ENCODE results near the gene BOD1L1.
A peak's percentile ranks its signal among the peaks of the same experiment; 100 is the strongest.

The BOD1L1 gene

DNA sequence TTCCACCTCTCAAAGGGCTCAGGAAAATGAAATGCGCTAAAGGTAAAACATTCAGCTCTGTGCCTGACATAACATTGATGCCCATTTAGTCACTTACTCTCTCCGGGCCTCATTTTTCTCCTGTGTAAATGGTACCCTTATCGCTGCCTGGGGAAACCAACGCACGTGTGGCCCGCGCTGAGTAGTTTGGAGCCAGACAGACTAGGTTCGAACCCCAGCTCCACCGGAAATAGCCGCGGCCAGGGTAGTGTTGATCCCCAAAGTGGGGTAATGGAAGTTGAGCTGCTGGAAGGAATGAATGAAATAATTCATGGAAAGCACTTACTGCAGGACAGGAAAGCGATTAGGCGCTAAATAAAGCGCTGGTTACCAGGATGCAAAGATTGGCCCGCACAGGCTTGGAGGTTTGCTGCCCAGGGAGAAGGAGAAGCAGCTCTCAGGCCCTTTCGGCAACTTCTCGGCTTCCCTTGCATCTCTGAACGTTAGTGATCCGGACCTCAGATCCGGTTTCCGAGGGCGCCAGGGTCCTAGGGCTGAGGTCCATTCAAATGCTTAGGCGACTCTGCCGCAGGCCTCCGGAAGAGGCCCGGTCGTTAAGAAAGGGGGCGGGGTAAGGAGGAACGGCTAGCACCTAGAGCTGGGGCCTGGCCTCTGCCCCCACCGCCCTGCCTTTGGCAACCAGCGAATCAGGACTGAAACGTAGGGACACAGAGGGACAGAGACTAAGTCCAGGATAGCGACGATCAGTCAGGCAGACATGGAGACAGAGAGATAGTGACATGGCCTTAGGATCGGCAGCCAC, 96.5 kb downstream of the BOD1L1 start:
- H3K27ac Mint-ChIP-seq: no peak overlapping the region
- H3K36me3 Mint-ChIP-seq (ENCODE audit: low read depth): peaks cover 3% of the 10 kb centered on the region
- no peaks in the 10 kb centered on the region for H3K9me3 Mint-ChIP-seq
- peaks cover 91% of the 10 kb centered on the region for H3K27me3 Mint-ChIP-seq
- H3K4me1 Mint-ChIP-seq (ENCODE audit: low read depth): peaks cover 27% of the 10 kb centered on the region
- no peak overlapping the region for H3K4me3 Mint-ChIP-seq

DNA sequence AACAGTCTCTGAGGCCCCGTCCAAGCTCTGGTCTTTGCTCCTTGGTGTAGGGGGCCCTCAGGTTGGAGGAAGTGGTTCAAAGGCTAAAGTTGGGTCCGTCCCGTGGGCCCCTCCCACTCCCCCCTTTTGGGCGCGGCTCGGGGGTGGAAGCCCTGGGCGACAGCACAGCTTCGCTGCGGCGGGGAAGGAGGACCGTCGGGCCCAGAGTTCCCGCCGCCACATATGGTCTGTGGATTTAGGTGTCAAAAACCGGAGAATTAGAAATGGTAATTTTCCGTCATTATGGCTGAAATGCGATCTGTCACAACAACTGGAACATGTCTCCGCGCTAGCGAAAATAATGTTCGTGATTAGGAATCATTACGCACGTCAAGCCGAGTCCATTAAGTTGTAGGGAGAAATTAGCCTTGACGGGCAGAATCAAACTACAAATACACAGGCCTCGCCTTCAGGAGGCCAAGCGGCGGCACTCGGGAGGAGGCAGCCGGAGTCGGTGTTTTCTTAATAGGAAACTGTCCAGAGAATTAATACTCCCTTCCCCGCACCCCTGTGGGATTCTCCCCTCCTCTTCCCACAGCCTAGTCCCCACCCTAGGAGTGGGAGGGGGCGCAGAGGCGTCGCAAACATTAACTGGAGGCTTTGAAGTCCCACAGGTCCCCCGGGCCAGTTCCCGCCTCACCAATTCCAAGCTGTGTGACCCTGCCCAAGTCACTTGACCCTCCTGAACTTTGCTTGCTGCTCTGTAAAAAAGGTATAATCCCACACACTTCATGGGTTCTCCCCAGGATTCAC, 98.2 kb downstream of the BOD1L1 start:
- Mint-ChIP-seq H3K27ac (peak overlapping the region; percentile 48), H3K4me1 (ENCODE audit: low read depth) (peaks cover 27% of the 10 kb centered on the region), H3K9me3 (no peaks in the 10 kb centered on the region), H3K27me3 (peaks cover 91% of the 10 kb centered on the region), H3K4me3 (peak overlapping the region; percentile 40), H3K36me3 (ENCODE audit: low read depth) (peaks cover 3% of the 10 kb centered on the region)

DNA sequence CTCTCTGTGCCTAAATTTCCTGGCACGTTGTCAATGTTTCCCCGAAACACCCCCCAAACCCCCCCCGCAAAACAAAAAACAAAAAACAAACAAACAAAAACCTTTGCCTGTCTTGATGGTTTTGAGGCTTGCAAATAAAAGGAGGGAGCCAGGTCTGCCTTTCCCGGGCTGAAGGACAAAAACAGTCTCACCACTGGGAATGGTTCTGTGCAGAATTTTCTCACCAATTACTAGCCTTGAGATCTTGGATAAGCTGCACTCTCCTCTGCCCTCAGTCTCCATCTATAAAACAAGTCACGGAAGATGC, 98.8 kb downstream of the BOD1L1 start:
- peak overlapping the region; percentile 40 for H3K4me3 Mint-ChIP-seq
- no peaks in the 10 kb centered on the region for H3K9me3 Mint-ChIP-seq
- H3K27ac Mint-ChIP-seq: peak overlapping the region; percentile 48
- H3K27me3 Mint-ChIP-seq: peaks cover 91% of the 10 kb centered on the region
- H3K36me3 Mint-ChIP-seq (ENCODE audit: low read depth): peaks cover 6% of the 10 kb centered on the region
- H3K4me1 Mint-ChIP-seq (ENCODE audit: low read depth): peaks cover 24% of the 10 kb centered on the region

DNA sequence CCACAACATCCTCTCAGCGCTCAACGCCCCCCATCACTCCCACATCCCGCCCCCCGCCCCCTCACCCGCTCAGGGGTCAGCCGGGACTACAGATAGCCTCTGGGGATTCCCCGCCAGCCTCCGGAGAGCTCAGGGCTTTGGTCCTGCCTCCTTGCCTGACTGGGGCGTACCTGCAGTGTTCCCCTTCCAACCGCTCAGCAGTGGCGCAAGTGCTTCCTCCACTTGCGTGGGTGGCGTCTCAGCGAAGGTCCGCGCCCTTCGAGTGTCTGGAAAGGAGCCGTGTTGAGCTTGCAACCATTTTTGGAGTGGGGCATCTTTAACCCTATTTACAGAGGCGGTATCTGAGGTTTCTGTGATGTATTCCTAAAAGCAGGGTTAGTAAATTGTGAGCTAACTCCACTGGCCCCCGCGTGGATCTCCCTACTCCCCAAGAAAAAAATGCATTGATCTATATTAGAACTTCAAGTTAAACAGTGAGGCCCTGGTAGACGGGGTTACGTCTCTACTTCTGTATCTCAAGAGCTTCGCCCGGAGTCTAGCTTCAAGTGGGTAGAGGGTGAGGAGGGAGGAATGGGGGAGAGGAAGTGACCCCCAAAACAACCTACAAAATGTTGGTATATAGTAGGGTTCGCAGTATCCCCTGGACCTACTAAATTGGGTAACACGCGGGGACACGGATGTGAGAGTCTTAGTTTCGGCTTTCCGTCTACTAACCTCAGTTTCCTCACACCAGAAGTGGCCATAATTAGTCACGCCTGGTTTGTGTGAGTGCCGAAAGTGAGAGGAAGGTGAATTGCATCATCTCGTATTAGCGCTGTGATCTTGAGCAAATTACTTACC, 99.3 kb downstream of the BOD1L1 start:
- Mint-ChIP-seq H3K27me3 (peaks cover 90% of the 10 kb centered on the region), H3K27ac (peak overlapping the region; percentile 48), H3K4me3 (peak overlapping the region; percentile 50), H3K36me3 (ENCODE audit: low read depth) (peaks cover 7% of the 10 kb centered on the region), H3K4me1 (ENCODE audit: low read depth) (peaks cover 26% of the 10 kb centered on the region), H3K9me3 (no peaks in the 10 kb centered on the region)

DNA sequence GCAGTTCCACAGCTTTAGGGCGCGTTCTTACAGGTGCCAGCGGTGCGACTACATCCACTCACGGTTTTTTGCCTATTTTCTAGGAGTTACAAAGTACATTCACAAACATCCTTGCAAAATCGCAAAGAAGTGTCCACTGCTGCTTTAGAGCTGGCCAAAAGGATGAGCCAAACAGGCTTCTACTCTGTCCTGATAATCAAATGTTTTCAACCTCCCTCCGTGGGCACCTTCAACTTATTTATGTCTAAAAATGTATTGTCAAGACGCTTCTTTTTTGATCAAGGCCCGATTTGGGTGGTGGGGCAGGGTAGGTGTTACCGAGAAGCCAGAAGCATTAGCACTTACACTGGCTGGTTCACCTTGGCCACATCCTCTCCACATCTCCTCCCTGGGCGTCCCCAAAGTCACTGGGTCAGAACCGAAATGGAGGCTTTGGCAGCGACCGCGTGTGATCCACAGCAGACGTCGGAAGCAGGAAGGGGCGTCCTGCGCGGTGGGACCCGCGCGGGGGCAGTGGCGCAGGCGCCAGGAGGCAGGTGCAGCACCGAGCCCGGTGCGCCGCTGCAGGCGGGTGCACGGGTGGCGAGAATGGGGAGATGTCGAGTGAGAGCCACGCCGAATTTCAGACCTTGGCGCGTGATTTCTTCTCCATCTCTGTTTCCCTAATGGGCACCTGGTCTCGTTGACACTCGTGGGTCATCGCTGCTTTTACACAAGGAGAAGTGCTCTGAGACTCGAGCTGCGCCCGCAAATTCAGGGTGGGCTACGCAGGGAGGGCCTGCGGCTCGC, 100.1 kb downstream of the BOD1L1 start:
- Mint-ChIP-seq H3K36me3 (ENCODE audit: low read depth) (peaks cover 7% of the 10 kb centered on the region), H3K4me1 (ENCODE audit: low read depth) (peaks cover 28% of the 10 kb centered on the region), H3K27ac (no peak overlapping the region), H3K27me3 (peaks cover 90% of the 10 kb centered on the region), H3K4me3 (peak overlapping the region; percentile 49), H3K9me3 (no peaks in the 10 kb centered on the region)

DNA sequence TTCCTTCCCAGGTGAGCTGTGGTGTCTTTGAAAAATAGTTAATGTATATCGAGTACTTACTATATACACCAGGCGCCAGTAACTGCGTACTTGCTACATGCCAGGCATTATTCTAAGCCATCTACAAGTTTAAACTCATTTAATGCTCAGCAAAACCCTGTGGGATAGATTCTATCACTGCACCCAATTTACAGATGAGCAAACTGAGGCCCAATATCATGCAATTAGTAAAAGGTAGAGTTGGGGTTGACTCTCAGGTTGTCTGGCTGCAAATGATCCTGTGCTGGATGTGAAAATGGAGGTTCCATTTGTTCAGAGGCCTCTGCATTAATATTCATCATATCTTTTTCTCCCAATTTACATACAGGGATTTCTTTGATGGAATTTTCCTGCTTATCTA, 100.9 kb downstream of the BOD1L1 start:
- peaks cover 93% of the 10 kb centered on the region for H3K27me3 Mint-ChIP-seq
- peaks cover 28% of the 10 kb centered on the region for H3K4me1 Mint-ChIP-seq (ENCODE audit: low read depth)
- peaks cover 7% of the 10 kb centered on the region for H3K36me3 Mint-ChIP-seq (ENCODE audit: low read depth)

DNA sequence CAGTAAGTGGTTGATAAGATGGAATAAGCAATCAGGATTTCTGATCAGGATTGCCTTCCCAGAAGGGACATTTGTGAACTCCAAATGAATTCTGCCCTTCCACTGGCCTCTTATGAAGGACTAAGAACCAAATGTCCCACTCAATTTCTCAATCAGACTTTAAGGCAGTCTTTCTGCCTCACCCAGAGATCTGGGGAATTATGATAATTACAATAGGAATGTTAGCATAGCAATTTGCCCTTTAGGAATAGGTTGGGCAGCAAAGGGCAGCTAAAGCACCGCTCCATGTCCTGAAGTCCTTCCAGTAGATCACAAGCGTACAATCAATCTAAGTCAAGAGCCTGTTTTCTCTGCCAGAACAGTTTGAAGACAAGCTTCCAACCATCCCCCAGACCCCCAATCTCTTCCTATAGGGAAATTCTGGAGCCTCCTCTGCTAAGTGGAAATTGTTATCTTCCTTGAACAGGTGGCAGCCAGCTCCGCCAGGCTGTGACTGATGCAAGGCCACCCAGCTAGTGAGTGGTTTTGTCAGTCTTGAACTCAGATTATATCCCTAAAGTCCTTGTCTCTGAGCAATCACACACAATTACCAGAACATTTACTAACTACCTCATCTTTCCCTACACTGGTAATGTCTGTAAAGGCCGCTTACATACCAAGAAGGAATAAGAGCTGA, 101.8 kb downstream of the BOD1L1 start:
- Mint-ChIP-seq H3K36me3 (ENCODE audit: low read depth) (peaks cover 7% of the 10 kb centered on the region), H3K4me3 (no peak overlapping the region), H3K4me1 (ENCODE audit: low read depth) (peaks cover 25% of the 10 kb centered on the region), H3K27me3 (peaks cover 91% of the 10 kb centered on the region), H3K27ac (no peak overlapping the region), H3K9me3 (no peaks in the 10 kb centered on the region)

More for the DNA sequence above, 100.9 kb downstream of the BOD1L1 start:
- Mint-ChIP-seq H3K27ac (no peak overlapping the region), H3K4me3 (no peak overlapping the region), H3K9me3 (no peaks in the 10 kb centered on the region)

DNA sequence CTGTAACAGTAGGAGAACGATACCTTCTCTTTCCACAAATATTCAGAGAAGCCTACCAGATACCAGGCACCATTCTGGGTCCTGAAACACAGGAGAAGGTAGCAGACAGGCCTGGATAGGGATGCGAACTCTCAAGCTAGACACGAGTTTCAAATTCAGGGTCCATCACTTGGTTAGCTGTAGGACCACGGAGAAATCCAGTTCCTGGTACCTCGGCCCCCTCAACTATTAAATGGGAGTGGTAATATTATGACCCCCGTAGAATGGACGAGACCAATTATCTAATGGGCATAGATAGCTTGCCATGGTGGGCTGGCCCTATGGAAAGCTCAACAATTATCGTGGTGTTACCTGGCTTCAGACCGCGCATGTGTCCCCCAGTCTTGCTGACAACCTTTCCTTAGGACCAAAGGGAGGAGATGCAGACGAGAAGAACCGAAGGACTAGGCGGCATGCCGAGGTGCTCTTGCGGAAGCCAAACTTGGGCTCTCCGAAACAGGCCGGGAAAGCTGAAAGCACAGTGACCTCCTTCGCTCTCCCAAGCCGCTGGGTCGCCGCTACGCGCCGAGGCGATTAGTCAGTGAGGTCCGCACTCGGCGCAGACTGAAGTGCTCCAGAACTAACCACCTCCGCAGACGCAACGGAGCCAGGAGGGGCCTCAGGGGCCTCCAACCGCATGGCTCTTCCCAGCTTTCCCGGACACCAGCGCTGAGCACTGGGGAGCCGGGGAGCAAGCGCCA, 102.9 kb downstream of the BOD1L1 start:
- Mint-ChIP-seq H3K27me3 (peaks cover 90% of the 10 kb centered on the region), H3K27ac (no peak overlapping the region), H3K36me3 (ENCODE audit: low read depth) (peaks cover 7% of the 10 kb centered on the region), H3K9me3 (no peaks in the 10 kb centered on the region), H3K4me1 (ENCODE audit: low read depth) (peaks cover 25% of the 10 kb centered on the region), H3K4me3 (no peak overlapping the region)

DNA sequence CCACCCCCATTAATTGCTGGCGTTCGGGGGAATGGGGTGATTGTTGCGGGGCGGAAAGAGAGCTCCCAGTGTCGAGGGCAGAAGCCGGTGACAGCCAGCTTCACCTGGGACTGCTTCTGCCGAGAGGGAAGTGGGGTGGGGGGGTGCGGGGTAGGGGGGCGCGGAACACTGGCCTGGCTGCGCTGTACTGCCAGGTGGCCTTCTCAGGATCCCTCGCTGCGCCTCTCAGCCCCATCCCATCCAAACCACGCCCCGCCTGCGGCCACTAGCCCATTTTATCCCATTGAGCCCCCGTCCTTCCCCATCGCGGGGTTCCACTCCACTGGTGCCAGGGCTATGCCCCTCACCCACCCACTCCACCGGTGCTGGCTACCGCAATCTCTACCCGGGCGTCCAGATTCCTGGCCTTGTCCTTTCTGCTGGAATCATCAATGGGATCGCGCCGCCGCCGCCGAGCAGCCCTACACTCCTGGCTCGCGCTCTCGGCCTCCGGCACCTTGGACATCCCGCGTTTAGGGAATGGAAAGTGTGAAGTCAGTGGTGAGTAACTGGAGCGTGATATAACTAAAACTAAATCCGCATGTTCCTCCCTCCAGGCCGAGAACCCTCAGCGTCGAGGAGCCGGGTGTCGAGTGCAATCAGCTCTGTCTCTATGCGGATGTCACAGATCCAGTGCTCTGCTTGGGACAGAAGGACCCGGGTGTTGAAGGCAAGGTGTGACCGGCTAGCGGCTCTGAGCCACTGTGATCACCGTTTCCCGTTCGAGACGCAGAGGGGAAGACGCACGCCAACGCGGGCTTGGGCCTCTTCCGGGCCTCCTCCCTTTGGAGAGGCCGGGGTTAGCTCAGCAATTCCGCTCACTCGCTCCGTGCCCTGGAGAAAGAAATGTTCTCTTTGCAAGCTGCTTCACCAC, 103.7 kb downstream of the BOD1L1 start:
- peaks cover 4% of the 10 kb centered on the region for H3K36me3 Mint-ChIP-seq (ENCODE audit: low read depth)
- H3K9me3 Mint-ChIP-seq: no peaks in the 10 kb centered on the region
- H3K4me1 Mint-ChIP-seq (ENCODE audit: low read depth): peaks cover 20% of the 10 kb centered on the region
- no peak overlapping the region for H3K4me3 Mint-ChIP-seq
- H3K27me3 Mint-ChIP-seq: peaks cover 90% of the 10 kb centered on the region
- H3K27ac Mint-ChIP-seq: no peak overlapping the region

DNA sequence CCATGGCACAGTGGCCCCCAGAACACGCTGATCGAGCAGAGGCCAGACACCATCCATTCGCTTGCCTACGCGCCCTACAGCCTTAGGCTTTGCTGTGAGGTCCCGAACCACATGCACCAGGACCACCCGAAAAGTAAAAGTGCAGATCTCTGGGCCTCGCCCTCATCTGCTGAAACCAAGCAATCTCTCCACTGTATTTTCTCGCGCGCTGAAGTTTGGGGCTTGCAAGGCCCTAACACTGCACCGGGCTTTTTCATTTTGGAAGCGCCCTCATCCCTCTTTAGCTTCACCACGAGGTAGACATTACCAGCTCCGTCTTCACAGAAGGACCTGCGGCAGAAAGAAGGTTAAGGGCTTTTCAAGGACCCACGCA, 104.4 kb downstream of the BOD1L1 start:
- H3K36me3 Mint-ChIP-seq (ENCODE audit: low read depth): peaks cover 4% of the 10 kb centered on the region
- no peak overlapping the region for H3K27ac Mint-ChIP-seq
- H3K27me3 Mint-ChIP-seq: peaks cover 85% of the 10 kb centered on the region
- peaks cover 12% of the 10 kb centered on the region for H3K4me1 Mint-ChIP-seq (ENCODE audit: low read depth)
- H3K4me3 Mint-ChIP-seq: peak overlapping the region; percentile 39
- no peaks in the 10 kb centered on the region for H3K9me3 Mint-ChIP-seq

DNA sequence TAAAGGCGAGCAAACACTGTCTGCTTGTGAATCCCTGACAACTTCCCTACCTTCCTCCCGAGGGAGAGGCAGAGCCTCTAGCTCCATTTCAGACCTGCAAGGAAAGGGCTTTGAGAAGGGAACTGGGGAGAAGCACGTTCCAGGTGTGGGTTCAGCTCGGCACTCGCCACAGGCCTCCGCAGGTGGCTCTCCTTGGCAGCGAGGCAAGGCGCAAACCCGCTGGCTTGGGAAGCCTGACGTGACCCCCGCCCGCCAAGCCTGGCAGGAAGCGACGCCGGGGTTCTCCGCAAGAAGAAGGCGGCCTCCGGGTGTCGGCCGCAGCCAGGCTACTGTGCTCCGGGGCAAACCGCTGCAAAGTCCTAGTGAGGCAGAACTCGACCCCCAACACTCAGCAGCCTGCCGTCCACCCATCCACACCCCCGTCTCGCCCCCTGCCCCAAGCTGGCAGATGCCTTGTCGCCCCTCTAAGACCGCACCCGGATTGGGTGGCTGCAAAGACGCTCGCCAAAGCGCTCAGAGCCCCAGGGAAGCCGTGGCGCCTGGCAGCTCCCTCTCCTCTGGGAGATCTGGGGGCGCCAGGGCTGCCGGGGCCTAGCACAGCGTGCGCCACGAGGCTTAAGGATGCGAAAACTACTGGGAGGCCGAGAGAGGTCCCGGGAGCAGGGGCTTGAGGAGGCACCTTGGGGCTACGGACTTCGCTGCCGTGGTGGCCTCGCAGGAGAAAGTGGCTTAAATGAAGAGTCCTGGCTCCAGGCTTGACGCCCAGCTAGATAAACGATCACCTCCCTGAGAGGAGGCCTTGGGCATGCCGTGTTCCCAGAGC, 105.0 kb downstream of the BOD1L1 start:
- H3K36me3 Mint-ChIP-seq (ENCODE audit: low read depth): peaks cover 4% of the 10 kb centered on the region
- H3K27ac Mint-ChIP-seq: no peak overlapping the region
- H3K4me3 Mint-ChIP-seq: peak overlapping the region; percentile 39
- H3K9me3 Mint-ChIP-seq: no peaks in the 10 kb centered on the region
- peaks cover 83% of the 10 kb centered on the region for H3K27me3 Mint-ChIP-seq
- H3K4me1 Mint-ChIP-seq (ENCODE audit: low read depth): peaks cover 9% of the 10 kb centered on the region

DNA sequence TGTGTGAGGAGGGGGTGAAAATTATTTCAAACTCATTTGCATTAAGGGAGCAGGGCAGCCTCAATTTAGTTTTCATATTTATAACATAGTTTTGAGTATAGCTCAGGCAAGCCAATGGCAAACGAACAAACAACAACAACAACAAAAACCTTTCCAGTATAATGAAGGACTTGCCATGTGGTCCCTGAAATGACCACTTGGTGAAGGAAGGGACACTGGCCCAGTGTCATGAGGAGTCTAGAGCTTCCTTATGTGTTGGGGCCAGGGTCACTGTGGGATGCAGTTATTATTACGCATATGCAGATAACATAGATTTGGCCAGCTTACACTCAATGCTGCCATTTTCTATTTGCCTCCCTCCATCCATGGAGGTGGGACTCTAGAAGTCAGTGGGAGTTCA, 106.5 kb downstream of the BOD1L1 start:
- no peak overlapping the region for H3K4me3 Mint-ChIP-seq
- H3K27ac Mint-ChIP-seq: no peak overlapping the region
- peaks cover 4% of the 10 kb centered on the region for H3K36me3 Mint-ChIP-seq (ENCODE audit: low read depth)
- peaks cover 79% of the 10 kb centered on the region for H3K27me3 Mint-ChIP-seq
- no peaks in the 10 kb centered on the region for H3K9me3 Mint-ChIP-seq
- peaks cover 5% of the 10 kb centered on the region for H3K4me1 Mint-ChIP-seq (ENCODE audit: low read depth)

Data from stimulated activated naive CD8-positive, alpha-beta T cell treated with anti-CD3 and anti-CD28 coated beads, Interleukin-15, Interleukin-2, amounts not matched to agents 100 ng/mL and 50 ng/mL, for 24 hours (primary cell).